Right cardiac atrium (tissue), 5 donors: ENCODE results near the gene LOXL1. TPM values are rescaled to one million over a fixed set of nuclear protein-coding genes. Genes with fewer than 3 reads are reported as not detected.

ENCODE experiments used
- ATAC-seq, 2 donors: fragments of 200-7000 bp; cut with Tn5 transposase; one replicate each; pipeline versions ENCODE4 v1.8.0 to v1.9.1; 2020; ENCODE audit warnings: moderate library complexity in 2 of 2, mild to moderate bottlenecking in 1 of 2
- DNase-seq, 3 donors: peaks; one replicate each; pipeline ENCODE4 v3.0.0-alpha.2; 2020
- H3K27ac ChIP-seq: one replicate; pipeline ENCODE4 v1.5.1; 2013; ENCODE audit warnings: mild to moderate bottlenecking, low read length, control low read depth, moderate library complexity
- H3K27me3 ChIP-seq: one replicate; pipeline ENCODE4 v1.6.1; 2013; ENCODE audit not compliant: control insufficient read depth, insufficient read depth
- H3K4me1 ChIP-seq: one replicate; pipeline ENCODE4 v1.6.1; 2013; ENCODE audit warnings: low read length; ENCODE audit not compliant: control insufficient read depth, insufficient read depth
- H3K4me3 ChIP-seq: one replicate; pipeline ENCODE4 v1.5.1; 2013; ENCODE audit warnings: low read length, control low read depth
- H3K9me3 ChIP-seq: one replicate; pipeline ENCODE4 v1.6.1; 2013; ENCODE audit warnings: low read length; ENCODE audit not compliant: control insufficient read depth
- WGBS: extraction: QIAGEN DNeasy Blood & Tissue Kit; methylation state at CpG from one replicate; pipeline ENCODE4 v1.1.7; 2013; 5-methylcytosine and 5-hydroxymethylcytosine counted together
- intact Hi-C, 4 donors: fragments of 100-400 bp; cut with DNase I; formaldehyde crosslinking; loops; one replicate each; pipeline versions ENCODE4 v1.11.0 to v1.14.0; 2022 to 2023
- polyA plus RNA-seq: library from polyadenylated mRNA; stranded (reverse); fragments of 200-250 nt; gene quantifications from one replicate; pipeline ENCODE4 v1.2.3, GENCODE V29; 2013
- total RNA-seq, 4 donors: library from RNA; stranded (reverse); fragmentation: NEBNext Ultra II Directional; extraction: Animal tissue kit (Norgen Biotek cat#: 25700); gene quantifications; one replicate each; pipeline ENCODE4 v1.2.1, GENCODE V29; 2021
- donor health status: healthy with polysubstance abuse.
- donor health status: DM: no; HTN: yes; CAD: no.
- donor health status: DM: no; HTN: no; CAD: no.
- donor health status: DM: no; HTN: yes; CAD: no; lungs with severe emphysema.
- donor health status: DM: yes; HTN: yes; CAD: no.

LOXL1 gene
- total and polyA plus RNA-seq, 5 donors = 17.4 to 41.0 (median 19.6) TPM

DNA sequence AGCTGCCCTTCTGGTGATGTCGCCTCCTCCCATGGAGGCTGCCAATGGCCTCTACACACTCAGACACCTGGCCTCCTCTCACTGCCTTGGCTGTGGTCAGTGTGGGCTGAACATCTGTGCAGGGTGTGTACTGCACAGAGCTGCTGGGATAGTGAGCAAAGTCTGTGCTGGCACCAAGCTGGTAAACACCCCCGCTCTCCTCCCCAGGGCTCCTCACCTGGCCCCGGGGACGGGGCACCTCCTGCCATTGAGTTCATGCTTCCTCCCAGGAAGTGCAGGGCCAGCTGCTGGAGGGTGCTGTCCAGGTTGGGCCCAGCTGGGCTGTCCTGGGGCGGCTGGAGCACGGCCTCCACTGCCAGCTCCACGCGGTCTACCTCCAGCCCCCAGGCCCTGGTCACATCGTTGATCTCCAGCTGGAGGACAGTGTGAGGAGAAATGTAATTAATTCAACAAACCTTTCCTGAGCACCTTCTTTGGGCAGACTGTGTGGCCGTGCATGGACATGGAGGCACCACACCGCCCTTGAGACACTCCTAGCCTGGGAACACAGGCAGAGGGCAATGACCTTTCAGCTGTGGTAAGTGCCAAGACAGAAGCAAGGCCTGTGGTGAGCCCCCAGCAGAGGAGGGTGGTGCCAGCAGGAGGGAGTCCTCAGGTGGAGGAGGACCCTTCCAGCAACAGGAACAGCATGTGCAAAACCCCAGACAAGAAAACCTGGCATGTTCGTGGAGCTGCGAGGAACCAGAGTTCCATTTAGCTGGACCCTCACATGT lies 59.0 kb downstream of the LOXL1 start:
- intact Hi-C loops = no loop called here
- peaks cover 46% of the 10 kb centered on the region for H3K4me1 ChIP-seq
- no peak overlapping the region for H3K4me3 ChIP-seq
- DNase-seq (peak in 1 of 3 donors; percentile 39), ATAC-seq (no peak)
- no peaks in the 10 kb centered on the region for H3K27me3 ChIP-seq
- 81% methylated on average over 13 of the region's 13 CpGs for WGBS
- peak overlapping the region; percentile 10 for H3K27ac ChIP-seq
- no peaks in the 10 kb centered on the region for H3K9me3 ChIP-seq

DNA sequence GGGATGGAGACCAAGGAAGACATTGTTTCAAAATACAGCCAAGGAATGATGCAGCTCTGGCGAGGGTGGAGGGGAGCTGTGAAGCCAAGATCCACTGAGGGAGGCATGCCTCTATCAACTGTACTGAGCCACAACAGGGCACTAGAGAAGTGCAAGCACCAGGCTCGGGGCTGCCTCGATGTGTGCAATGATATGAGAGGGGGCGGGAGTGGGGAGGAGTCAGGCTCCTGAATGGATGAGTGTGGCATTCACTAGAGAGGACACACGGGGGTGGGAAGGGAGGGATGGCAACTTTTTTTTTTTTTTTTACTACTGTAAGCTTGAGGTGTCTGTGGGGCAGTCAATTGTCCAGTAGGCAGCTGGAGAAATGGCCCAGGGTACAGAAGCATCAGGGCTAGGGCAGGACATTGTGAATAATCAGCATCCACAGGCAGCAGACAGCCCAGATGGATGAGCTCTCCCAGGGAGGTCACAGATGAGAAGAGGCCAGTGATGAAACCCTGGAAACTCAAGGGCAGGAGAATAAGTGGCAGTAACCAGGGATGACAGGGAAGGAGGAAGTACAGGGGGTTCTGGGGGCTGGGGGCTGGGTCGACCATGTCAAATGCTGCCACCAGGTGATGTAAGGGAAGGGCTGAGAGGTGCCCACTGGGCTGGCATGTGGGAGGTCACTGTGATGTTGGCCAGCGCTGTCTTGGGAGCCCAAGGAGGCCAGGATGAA lies 60.0 kb downstream of the LOXL1 start:
- H3K9me3 ChIP-seq = no peaks in the 10 kb centered on the region
- H3K4me3 ChIP-seq = no peak overlapping the region
- H3K27me3 ChIP-seq = no peaks in the 10 kb centered on the region
- intact Hi-C loops = no loop called here
- WGBS = 47% methylated on average over 7 of the region's 7 CpGs
- H3K4me1 ChIP-seq = peaks cover 50% of the 10 kb centered on the region
- H3K27ac ChIP-seq = peak overlapping the region; percentile 78
- DNase-seq = no peak
- no peak for ATAC-seq

DNA sequence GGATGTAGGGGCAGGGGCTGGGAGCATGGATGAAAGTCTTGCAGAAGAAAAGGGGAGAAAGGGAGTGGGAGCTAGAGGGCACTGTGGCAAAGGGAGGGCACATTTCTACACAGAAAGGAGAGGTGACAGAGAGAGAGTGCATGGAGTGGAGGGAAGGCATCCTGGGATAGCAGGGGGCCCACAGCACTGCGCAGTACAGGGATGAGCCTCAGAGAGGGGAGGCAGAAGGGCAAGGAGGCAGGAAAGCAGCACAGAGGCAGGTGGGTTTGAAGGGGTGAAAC lies 60.5 kb downstream of the LOXL1 start:
- Histone ChIP-seq H3K27ac (peak overlapping the region; percentile 78), H3K4me1 (peaks cover 46% of the 10 kb centered on the region), H3K4me3 (no peak overlapping the region), H3K27me3 (no peaks in the 10 kb centered on the region), H3K9me3 (no peaks in the 10 kb centered on the region)
- intact Hi-C loops = no loop called here
- DNase-seq = no peak
- ATAC-seq = no peak
- 91% methylated on average over 1 of the region's 1 CpG for WGBS

DNA sequence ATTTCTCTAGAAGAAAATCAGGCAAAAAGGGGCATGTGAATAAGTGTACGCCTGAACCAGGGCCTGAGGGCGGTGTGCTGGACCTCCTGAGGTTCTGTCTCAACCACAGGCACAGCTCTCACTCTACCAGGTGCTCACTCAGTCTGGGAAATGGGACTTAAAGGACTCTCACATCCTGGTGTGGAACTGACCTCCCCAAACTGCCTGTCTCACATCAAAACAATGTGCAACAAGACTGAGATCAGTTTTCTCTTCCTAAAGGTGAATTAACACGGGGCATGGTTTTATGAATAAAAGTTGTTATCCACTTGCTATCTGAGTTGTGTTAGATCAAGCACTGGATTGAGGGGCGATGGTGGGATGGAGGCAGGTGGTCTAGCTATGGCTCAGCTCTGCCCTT lies 61.0 kb downstream of the LOXL1 start:
- intact Hi-C loops = no loop called here
- Histone ChIP-seq H3K4me1 (peaks cover 41% of the 10 kb centered on the region), H3K27ac (peak overlapping the region; percentile 78), H3K9me3 (no peaks in the 10 kb centered on the region), H3K27me3 (no peaks in the 10 kb centered on the region), H3K4me3 (no peak overlapping the region)
- WGBS = 74% methylated on average over 4 of the region's 4 CpGs
- DNase-seq (no peak), ATAC-seq (no peak)

DNA sequence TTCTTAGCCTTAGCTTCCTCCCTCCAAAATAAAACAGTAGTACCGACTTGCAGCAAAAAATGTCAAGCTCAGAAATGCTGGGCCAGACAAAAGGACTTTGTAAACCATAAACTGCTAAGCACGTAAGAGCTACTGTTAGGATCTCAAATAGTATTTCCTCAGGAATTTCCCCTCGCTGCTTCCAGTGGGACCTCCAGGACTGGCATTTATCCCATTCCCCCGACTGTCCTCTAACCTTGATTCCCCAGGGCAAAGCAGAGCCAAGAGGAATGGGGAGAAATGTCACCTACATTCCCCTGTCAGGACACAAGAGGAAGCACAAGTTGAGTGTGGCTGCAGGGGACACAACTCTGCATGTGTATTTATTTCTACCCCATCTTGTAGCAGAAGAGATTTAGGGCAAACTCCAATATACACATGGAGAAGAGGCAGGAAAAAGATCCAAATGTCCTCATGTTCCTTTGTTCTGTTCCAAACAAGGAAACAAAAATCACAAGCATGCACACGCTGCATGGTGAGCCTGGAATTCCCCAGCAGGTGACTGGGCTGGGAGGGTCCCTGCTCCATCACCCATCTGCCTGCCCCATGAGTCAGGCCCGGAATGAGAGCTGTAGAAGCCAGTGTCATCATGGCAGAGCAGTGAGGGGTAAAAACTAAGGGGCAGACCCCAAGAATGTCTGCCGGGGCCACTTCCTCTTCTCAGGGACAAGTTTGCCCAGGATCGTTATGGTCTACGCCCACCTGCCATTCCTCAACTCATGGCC lies 61.6 kb downstream of the LOXL1 start:
- intact Hi-C loops = no loop called here
- no peaks in the 10 kb centered on the region for H3K9me3 ChIP-seq
- WGBS = 58% methylated on average over 9 of the region's 9 CpGs
- no peak for ATAC-seq
- H3K4me1 ChIP-seq = peaks cover 38% of the 10 kb centered on the region
- no peak overlapping the region for H3K4me3 ChIP-seq
- no peaks in the 10 kb centered on the region for H3K27me3 ChIP-seq
- H3K27ac ChIP-seq = peak overlapping the region; percentile 78
- no peak for DNase-seq

DNA sequence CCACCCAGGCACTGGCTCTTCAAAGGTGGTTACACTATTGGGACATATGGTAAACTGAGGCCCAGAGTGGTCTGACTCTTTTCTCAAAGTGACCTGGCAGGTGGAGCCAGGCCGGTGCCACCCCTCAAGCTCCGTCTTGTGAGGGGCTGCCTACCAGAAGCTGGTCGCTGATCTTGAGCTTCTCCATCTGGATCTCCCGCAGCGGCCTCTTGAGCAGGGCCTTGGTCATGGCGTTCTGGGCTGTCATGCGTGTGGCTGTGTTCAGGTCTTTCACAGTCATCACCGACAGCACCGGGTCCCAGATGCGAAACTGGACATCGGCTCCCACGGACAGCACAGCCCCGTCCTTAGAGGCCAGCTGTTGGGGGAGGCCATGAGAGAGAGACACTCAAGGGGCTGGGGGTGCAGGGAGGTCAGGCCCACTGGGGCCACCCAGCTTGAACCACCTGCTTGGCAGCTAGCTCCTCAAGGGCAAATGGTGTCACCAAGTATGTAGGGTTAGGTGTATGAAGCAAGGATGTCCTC lies 62.2 kb downstream of the LOXL1 start:
- H3K4me1 ChIP-seq = peaks cover 36% of the 10 kb centered on the region
- H3K27ac ChIP-seq = peak overlapping the region; percentile 31
- intact Hi-C loops = no loop called here

DNA sequence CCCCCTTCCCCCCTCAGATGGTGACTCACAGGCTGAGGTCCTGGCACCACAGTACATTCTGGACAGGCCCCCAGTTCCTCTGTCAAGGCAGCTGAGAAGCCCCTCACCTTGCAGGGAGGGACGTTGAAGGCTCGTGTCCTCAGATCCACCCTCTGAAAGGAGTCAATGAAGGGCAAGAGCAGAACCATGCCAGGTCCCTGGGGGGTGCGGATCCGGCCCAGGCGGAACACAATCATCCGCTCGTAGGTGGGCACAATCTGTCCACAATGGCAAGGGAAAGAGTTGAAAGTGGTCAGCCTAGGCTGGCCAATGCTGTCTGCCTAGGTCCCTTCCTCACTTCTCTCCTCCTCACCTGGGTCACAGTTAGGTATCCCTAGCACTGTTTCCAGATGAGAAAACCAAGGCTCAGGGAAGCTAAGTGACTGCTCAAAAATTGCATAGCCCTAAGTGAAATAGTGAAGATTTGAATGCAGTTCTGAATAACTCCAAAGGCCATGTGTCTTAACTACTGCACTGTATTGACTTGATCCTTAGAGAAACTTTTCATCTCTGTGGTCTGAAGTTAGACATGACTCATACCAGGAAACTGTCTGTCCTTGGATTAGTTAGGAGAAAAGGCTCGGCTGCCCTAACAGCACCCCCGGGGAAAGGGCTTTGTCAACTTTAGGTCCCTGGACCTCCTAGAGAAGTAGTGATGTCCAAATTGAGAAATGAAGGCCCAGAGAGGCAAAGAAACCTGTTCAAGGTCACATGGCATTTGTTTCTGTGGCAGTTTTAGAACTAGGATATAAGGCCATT lies 62.9 kb downstream of the LOXL1 start:
- intact Hi-C loops = no loop called here
- DNase-seq = peak in 1 of 3 donors; percentile 59
- ATAC-seq = peak in 1 of 2 donors; percentile 19
- Histone ChIP-seq H3K4me1 (peaks cover 37% of the 10 kb centered on the region), H3K9me3 (no peaks in the 10 kb centered on the region), H3K27me3 (no peaks in the 10 kb centered on the region), H3K27ac (peak overlapping the region; percentile 40), H3K4me3 (no peak overlapping the region)
- WGBS = 71% methylated on average over 9 of the region's 9 CpGs

More for the DNA sequence above, 62.2 kb downstream of the LOXL1 start:
- 96% methylated on average over 13 of the region's 13 CpGs for WGBS
- Histone ChIP-seq H3K27me3 (no peaks in the 10 kb centered on the region), H3K4me3 (no peak overlapping the region), H3K9me3 (no peaks in the 10 kb centered on the region)
- DNase-seq (peak in 1 of 3 donors; percentile 56), ATAC-seq (no peak)

DNA sequence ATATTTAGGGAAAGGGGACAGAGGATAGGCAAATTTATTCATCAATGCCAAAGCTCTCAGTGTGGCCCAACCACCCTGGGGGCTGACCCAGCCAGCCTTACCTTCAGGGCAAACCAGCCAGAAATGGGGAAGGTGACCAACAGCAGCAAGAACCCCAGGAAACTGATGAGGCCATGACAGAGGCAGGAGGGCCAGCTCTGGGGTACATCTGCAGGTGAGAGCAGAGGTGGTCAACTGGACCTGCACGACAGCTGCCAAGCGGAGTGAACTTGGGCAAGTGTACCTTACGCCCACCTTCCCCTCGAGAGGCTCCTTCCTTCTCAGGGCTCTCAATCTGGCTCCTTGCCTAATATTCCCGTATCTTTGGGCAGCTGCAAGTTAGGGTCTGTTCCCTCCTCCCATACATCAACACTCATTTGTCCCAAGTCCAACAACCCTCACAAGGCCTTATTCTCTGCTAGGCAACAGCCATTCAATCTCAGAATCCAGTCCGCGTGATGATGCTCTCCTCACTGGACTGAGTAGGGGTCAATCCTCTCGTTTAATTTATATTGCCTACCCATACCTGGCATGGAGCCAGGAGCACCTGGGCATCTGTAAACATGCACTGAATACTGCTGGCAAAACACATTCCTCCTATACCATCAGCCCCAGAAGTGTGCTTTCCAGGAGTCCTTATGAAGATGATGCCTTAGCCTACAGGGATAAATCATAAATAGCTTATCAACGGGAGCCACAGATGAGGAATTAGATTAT lies 64.2 kb downstream of the LOXL1 start:
- DNase-seq (peak in 1 of 3 donors; percentile 55), ATAC-seq (no peak)
- Histone ChIP-seq H3K9me3 (no peaks in the 10 kb centered on the region), H3K4me3 (no peak overlapping the region), H3K4me1 (peaks cover 25% of the 10 kb centered on the region), H3K27ac (peak overlapping the region; percentile 93), H3K27me3 (no peaks in the 10 kb centered on the region)
- intact Hi-C loops = loop anchor here in 1 of 4 donors (5.0 kb wide), 1 partner anchor 52 kb away; no protein-coding TSS in a partner anchor
- 64% methylated on average over 9 of the region's 9 CpGs for WGBS

DNA sequence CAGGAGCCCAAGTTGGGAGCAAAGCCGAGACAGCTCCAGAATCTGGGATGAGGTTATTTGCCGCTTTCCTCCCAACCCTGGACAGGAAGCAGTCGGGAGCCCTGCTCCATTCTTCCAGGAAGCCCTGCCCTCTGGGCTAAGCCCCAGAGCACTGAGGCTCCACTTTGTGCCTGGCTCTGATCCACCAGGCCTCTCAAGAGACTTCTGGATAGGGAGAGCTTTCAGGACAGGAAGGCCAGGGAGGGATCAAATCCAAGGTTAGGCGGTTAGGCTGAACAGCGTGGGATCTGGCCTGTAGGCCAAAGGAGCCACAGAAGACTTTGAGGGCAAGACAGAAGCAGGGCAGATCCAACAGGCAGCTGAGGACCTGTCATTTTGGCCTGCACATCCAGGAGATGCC lies 65.0 kb downstream of the LOXL1 start:
- Histone ChIP-seq H3K9me3 (no peaks in the 10 kb centered on the region), H3K4me3 (peak overlapping the region; percentile 85), H3K27ac (peak overlapping the region; percentile 93), H3K27me3 (no peaks in the 10 kb centered on the region), H3K4me1 (peaks cover 20% of the 10 kb centered on the region)
- DNase-seq (peak; percentile 90 to 94 (median 93)), ATAC-seq (peak; percentile 75 to 80)
- 23% methylated on average over 5 of the region's 5 CpGs for WGBS
- intact Hi-C loops = loop anchor here in 1 of 4 donors (5.0 kb wide), 1 partner anchor 51 kb away; no protein-coding TSS in a partner anchor
